Measurements from ENCODE around the gene SH3BGRL. TPM values are rescaled to one million over a fixed set of nuclear protein-coding genes. Genes with fewer than 3 reads are reported as not detected.

The SH3BGRL gene
- total RNA-seq, 1 experiment from 2014 or later = 105 TPM

DNA sequence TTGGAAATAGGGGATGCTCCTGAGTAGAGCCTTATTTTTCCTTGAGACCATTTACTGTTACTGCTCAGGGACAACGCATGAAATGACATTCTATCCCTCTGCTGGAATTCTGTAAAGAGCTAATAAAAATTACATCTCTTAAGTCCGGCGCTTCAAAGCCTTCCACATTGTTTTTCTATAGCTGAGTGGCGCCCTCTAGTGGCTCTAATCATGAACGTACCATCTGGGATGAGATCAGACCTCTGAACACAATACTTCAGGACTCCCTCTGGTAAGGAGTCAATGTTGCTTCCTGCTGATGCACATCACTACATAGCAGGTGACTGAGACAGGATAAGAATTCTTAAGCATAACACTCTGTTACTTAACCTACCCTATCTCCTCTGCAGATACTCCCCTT is 6.2 kb upstream of the SH3BGRL start:
- Mint-ChIP-seq H3K9me3 (ENCODE audit: low read depth, unreplicated experiment) (peaks cover 3% of the 10 kb centered on the region), H3K27ac (ENCODE audit: unreplicated experiment) (no peak overlapping the region), H3K27me3 (ENCODE audit: unreplicated experiment) (no peaks in the 10 kb centered on the region), H3K4me1 (ENCODE audit: low read depth, unreplicated experiment) (no peaks in the 10 kb centered on the region), H3K4me3 (ENCODE audit: low read depth, unreplicated experiment) (no peak overlapping the region), H3K36me3 (ENCODE audit: insufficient read depth, unreplicated experiment) (no peaks in the 10 kb centered on the region)
- peak; percentile 50 for DNase-seq
- CTCF ChIA-PET = interaction anchor here (1.0 to 1.1 kb wide), 2 partner anchors 69 to 181 kb away, joined by 3 read pairs; no protein-coding TSS in a partner anchor
- intact Hi-C loops (cut with micrococcal nuclease; ENCODE audit: unreplicated experiment) = no loop called here
- no TSS peak for BruUV-seq (replicated peaks)
- TF ChIP-seq, protein P1, sequence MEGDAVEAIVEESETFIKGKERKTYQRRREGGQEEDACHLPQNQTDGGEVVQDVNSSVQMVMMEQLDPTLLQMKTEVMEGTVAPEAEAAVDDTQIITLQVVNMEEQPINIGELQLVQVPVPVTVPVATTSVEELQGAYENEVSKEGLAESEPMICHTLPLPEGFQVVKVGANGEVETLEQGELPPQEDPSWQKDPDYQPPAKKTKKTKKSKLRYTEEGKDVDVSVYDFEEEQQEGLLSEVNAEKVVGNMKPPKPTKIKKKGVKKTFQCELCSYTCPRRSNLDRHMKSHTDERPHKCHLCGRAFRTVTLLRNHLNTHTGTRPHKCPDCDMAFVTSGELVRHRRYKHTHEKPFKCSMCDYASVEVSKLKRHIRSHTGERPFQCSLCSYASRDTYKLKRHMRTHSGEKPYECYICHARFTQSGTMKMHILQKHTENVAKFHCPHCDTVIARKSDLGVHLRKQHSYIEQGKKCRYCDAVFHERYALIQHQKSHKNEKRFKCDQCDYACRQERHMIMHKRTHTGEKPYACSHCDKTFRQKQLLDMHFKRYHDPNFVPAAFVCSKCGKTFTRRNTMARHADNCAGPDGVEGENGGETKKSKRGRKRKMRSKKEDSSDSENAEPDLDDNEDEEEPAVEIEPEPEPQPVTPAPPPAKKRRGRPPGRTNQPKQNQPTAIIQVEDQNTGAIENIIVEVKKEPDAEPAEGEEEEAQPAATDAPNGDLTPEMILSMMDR (IDR thresholded peaks at IDR 0.05; ENCODE audit: unreplicated experiment) = peak; percentile 45

DNA sequence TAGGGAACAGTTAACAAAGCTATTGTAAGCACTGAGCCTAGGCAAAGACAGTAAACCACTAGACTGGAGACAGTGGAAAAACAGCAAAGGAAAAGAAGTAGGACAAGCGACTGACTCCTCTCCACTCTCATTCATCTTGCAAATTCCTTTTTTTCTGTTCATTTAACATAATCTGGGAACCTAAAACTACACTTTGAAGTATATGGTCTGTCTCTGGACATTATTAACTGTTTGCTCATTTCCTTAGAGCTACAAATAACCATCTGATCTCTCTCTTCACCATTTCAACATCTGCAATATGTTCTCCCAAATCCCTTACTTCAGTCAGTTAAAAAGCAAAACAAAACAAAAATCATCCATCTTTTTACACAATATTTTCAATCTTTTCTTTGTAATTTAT is 831 bp upstream of the SH3BGRL start:
- intact Hi-C loops (cut with micrococcal nuclease; ENCODE audit: unreplicated experiment) = loop anchor here (5.0 kb wide), 1 partner anchor 79 kb away; no protein-coding TSS in a partner anchor
- CTCF ChIA-PET = no interaction called here

DNA sequence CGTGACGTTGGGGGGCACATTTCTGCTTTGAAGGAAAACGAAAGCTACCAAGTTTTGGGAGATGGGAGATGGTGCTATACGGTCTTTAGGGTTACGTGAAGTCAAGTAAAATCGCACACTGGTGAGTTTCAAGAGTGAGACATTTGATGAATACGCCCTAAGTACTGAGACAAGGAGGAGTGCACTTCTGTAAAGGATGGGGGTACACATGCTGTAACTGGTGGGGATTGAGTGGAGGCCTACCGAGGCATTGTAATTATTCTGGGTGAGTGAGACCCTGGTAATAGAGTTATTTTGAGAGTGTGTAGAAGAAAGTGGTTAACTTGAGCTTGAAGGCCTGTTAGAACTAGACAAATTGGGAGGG is 536 bp downstream of the SH3BGRL start:
- H3K4me3 Mint-ChIP-seq (ENCODE audit: low read depth, unreplicated experiment) = peak overlapping the region; percentile 87
- H3K9me3 Mint-ChIP-seq (ENCODE audit: low read depth, unreplicated experiment) = no peaks in the 10 kb centered on the region
- H3K4me1 Mint-ChIP-seq (ENCODE audit: low read depth, unreplicated experiment) = peaks cover 30% of the 10 kb centered on the region
- peaks cover 21% of the 10 kb centered on the region for H3K36me3 Mint-ChIP-seq (ENCODE audit: insufficient read depth, unreplicated experiment)
- BruUV-seq (replicated peaks) = no TSS peak
- TF ChIP-seq, protein P1 (IDR thresholded peaks at IDR 0.05; ENCODE audit: unreplicated experiment) = no peak
- H3K27me3 Mint-ChIP-seq (ENCODE audit: unreplicated experiment) = no peaks in the 10 kb centered on the region
- DNase-seq = no peak
- intact Hi-C loops (cut with micrococcal nuclease; ENCODE audit: unreplicated experiment) = loop anchor here (2.0 to 5.0 kb wide), 2 partner anchors 58 to 80 kb away; no protein-coding TSS in a partner anchor
- H3K27ac Mint-ChIP-seq (ENCODE audit: unreplicated experiment) = peak overlapping the region; percentile 97
- CTCF ChIA-PET = interaction anchor here (0.7 kb wide), 1 partner anchor 42 kb away, joined by 4 read pairs; no protein-coding TSS in a partner anchor

More for the DNA sequence above, 831 bp upstream of the SH3BGRL start:
- no peak for DNase-seq
- peak overlapping the region; percentile 87 for H3K4me3 Mint-ChIP-seq (ENCODE audit: low read depth, unreplicated experiment)
- no peaks in the 10 kb centered on the region for H3K9me3 Mint-ChIP-seq (ENCODE audit: low read depth, unreplicated experiment)
- H3K4me1 Mint-ChIP-seq (ENCODE audit: low read depth, unreplicated experiment) = peaks cover 22% of the 10 kb centered on the region
- no peaks in the 10 kb centered on the region for H3K27me3 Mint-ChIP-seq (ENCODE audit: unreplicated experiment)
- H3K27ac Mint-ChIP-seq (ENCODE audit: unreplicated experiment) = peak overlapping the region; percentile 97
- peaks cover 21% of the 10 kb centered on the region for H3K36me3 Mint-ChIP-seq (ENCODE audit: insufficient read depth, unreplicated experiment)
- BruUV-seq (replicated peaks) = no TSS peak
- TF ChIP-seq, protein P1 (IDR thresholded peaks at IDR 0.05; ENCODE audit: unreplicated experiment) = no peak

DNA sequence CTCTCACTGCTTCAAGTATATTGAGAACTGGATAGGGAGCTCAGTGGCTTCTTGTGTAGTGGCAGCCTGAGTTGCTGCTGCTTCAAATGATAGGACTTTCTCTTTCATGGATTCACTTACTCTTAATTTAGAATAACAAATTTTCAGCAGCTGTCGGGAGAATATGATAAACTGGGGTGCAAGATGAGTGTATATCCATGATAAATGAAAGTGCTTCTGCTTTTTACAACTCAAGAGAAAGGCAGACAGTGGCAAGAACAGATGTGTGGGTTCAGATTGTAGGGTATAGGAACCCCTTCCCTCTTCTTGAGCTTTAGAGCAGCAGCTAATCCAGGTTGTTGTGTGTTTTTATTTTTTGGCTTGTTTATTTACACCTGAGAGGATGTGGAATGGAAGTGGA is 1.0 kb downstream of the SH3BGRL start:
- TF ChIP-seq, protein P1 (IDR thresholded peaks at IDR 0.05; ENCODE audit: unreplicated experiment) = no peak
- DNase-seq = no peak
- BruUV-seq (replicated peaks) = no TSS peak
- intact Hi-C loops (cut with micrococcal nuclease; ENCODE audit: unreplicated experiment) = loop anchor here (2.0 to 5.0 kb wide), 2 partner anchors 58 to 81 kb away; no protein-coding TSS in a partner anchor
- Mint-ChIP-seq H3K27ac (ENCODE audit: unreplicated experiment) (peak overlapping the region; percentile 97), H3K4me3 (ENCODE audit: low read depth, unreplicated experiment) (peak overlapping the region; percentile 87), H3K27me3 (ENCODE audit: unreplicated experiment) (no peaks in the 10 kb centered on the region), H3K36me3 (ENCODE audit: insufficient read depth, unreplicated experiment) (peaks cover 21% of the 10 kb centered on the region), H3K9me3 (ENCODE audit: low read depth, unreplicated experiment) (no peaks in the 10 kb centered on the region), H3K4me1 (ENCODE audit: low read depth, unreplicated experiment) (peaks cover 30% of the 10 kb centered on the region)
- CTCF ChIA-PET = no interaction called here

All from Calu3 (cell line).